ENCODE results near the gene STXBP5.

- TF ChIP-seq ELK1 (IDR thresholded peaks at IDR 0.05; ENCODE audit: borderline replicate concordance, low read depth, low read length) (no peak), RCOR1 (IDR thresholded peaks at IDR 0.05; ENCODE audit: insufficient replicate concordance, low read length) (no peak), CTCF (conservative IDR thresholded peaks at IDR 0.05; ENCODE audit: low read depth, low read length) (no peak), POLR2A (IDR thresholded peaks at IDR 0.05; ENCODE audit: low read depth, low read length) (no peak), CHD1 (IDR thresholded peaks at IDR 0.05; ENCODE audit: low read depth, low read length) (no peak), BHLHE40 (IDR thresholded peaks at IDR 0.05; ENCODE audit: low read depth, low read length) (no peak), MXI1 (IDR thresholded peaks at IDR 0.05; ENCODE audit: borderline replicate concordance, low read depth, low read length) (no peak), MAZ (IDR thresholded peaks at IDR 0.05; ENCODE audit: borderline replicate concordance, low read depth, low read length) (no peak), USF2 (IDR thresholded peaks at IDR 0.05; ENCODE audit: low read depth, low read length) (no peak)
These were observed 22.7 kb downstream of the STXBP5 start for GRCh38 chr6:147226877-147227276.

Measured in IMR-90 (cell line).